DOHH2 (cell line): Measurements from ENCODE around the gene MEGF10.

Experiments
- H3F3A ChIP-seq: fragments of 200-600 bp; sonication (generic), shearing (Covaris generic); 2 replicates; pipeline ENCODE4 v1.6.0; 2016; ENCODE audit warnings: antibody characterized with exemption, mild to moderate bottlenecking; ENCODE audit not compliant: control insufficient read depth, insufficient read depth
- H3K27ac ChIP-seq: fragments of 200-600 bp; sonication (generic); 2 replicates; pipeline ENCODE4 v1.5.1; 2014; ENCODE audit warnings: low read depth, mild to moderate bottlenecking, low read length, moderate library complexity
- H3K27me3 ChIP-seq: fragments of 200-600 bp; sonication (generic); 2 replicates; pipeline ENCODE4 v1.6.1; 2014; ENCODE audit warnings: mild to moderate bottlenecking, low read length, mixed read lengths; ENCODE audit not compliant: control insufficient read depth
- H3K36me3 ChIP-seq: fragments of 200-600 bp; sonication (generic); 2 replicates; pipeline ENCODE4 v1.6.1; 2014; ENCODE audit warnings: mild to moderate bottlenecking, low read length, moderate library complexity, mixed read lengths; ENCODE audit not compliant: control insufficient read depth
- H3K4me1 ChIP-seq: fragments of 200-600 bp; sonication (generic); 2 replicates; pipeline ENCODE4 v1.6.1; 2014; ENCODE audit warnings: mild to moderate bottlenecking, low read length, mixed read lengths; ENCODE audit not compliant: control insufficient read depth
- H3K4me2 ChIP-seq: fragments of 200-600 bp; sonication (generic); 2 replicates; pipeline ENCODE4 v1.6.0; 2014; ENCODE audit warnings: mild to moderate bottlenecking, low read length, moderate library complexity
- H3K4me3 ChIP-seq: fragments of 200-600 bp; sonication (generic); 2 replicates; pipeline ENCODE4 v1.5.1; 2014; ENCODE audit warnings: mild to moderate bottlenecking, low read length, mixed read lengths
- H3K79me2 ChIP-seq: fragments of 200-600 bp; sonication (generic); 2 replicates; pipeline ENCODE4 v1.6.1; 2014; ENCODE audit warnings: mild to moderate bottlenecking, low read length, mixed read lengths; ENCODE audit not compliant: control insufficient read depth
- H3K9me2 ChIP-seq: fragments of 200-600 bp; sonication (generic); replicated peaks from 2 replicates; pipeline ENCODE4 v1.6.1; 2014; ENCODE audit warnings: mild to moderate bottlenecking, low read length, mixed read lengths; ENCODE audit not compliant: control insufficient read depth
- H3K9me3 ChIP-seq: fragments of 200-600 bp; sonication (generic); 2 replicates; pipeline ENCODE4 v1.6.1; 2014; ENCODE audit warnings: antibody characterized with exemption, low read length, mixed read lengths; ENCODE audit not compliant: control insufficient read depth, insufficient read depth
- H4K20me1 ChIP-seq: fragments of 200-600 bp; sonication (generic); 2 replicates; pipeline ENCODE4 v1.6.0; 2014; ENCODE audit warnings: low read depth, mild to moderate bottlenecking, antibody characterized with exemption, low read length, moderate library complexity; ENCODE audit not compliant: control insufficient read depth, insufficient read depth
- EZH2phosphoT487 ChIP-seq: fragments of 200-600 bp; sonication (generic); IDR thresholded peaks from 2 replicates; pipeline ENCODE4 v1.6.1; 2017; ENCODE audit warnings: borderline replicate concordance, mild to moderate bottlenecking, antibody characterized with exemption, low read length, moderate library complexity, mixed read lengths
- TF ChIP-seq, protein P1 (sequence below): fragments of 200-600 bp; sonication (generic); IDR thresholded peaks from one replicate; pipeline ENCODE4 v1.5.1; 2014; ENCODE audit warnings: antibody characterized with exemption, mild to moderate bottlenecking, low read depth, low read length; ENCODE audit not compliant: poor library complexity, severe bottlenecking

MEGF10 gene

DNA sequence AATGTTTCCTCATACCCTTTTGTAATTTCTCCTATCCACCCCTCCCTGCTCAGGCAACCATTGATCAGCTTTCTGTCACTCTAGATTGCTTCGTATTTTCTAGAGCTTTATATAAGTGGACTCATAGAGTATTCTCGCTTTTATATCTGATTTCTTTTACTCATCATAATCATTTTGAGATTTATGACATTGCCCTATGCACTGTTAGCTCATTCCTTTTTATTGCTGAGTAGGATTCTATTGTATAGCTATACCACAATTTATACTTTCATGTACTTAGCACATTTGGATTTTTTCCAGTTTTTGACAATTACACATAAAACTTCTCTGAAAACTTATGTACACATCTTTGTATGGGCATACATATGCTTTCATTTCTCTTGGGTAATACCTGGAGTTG is 68.9 kb downstream of the MEGF10 start:
- no peaks in the 10 kb centered on the region for H3K36me3 ChIP-seq
- no peak overlapping the region for H3K4me2 ChIP-seq
- TF ChIP-seq, protein P1, sequence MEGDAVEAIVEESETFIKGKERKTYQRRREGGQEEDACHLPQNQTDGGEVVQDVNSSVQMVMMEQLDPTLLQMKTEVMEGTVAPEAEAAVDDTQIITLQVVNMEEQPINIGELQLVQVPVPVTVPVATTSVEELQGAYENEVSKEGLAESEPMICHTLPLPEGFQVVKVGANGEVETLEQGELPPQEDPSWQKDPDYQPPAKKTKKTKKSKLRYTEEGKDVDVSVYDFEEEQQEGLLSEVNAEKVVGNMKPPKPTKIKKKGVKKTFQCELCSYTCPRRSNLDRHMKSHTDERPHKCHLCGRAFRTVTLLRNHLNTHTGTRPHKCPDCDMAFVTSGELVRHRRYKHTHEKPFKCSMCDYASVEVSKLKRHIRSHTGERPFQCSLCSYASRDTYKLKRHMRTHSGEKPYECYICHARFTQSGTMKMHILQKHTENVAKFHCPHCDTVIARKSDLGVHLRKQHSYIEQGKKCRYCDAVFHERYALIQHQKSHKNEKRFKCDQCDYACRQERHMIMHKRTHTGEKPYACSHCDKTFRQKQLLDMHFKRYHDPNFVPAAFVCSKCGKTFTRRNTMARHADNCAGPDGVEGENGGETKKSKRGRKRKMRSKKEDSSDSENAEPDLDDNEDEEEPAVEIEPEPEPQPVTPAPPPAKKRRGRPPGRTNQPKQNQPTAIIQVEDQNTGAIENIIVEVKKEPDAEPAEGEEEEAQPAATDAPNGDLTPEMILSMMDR = no peak
- no peak for TF ChIP-seq EZH2phosphoT487
- H3K9me3 ChIP-seq = no peaks in the 10 kb centered on the region
- no peaks in the 10 kb centered on the region for H3K9me2 ChIP-seq
- H3K79me2 ChIP-seq = no peaks in the 10 kb centered on the region
- H3K27me3 ChIP-seq = peaks cover 4% of the 10 kb centered on the region
- H3F3A ChIP-seq = no peaks in the 10 kb centered on the region
- no peak overlapping the region for H3K4me3 ChIP-seq
- H3K4me1 ChIP-seq = no peaks in the 10 kb centered on the region
- no peak overlapping the region for H3K27ac ChIP-seq
- H4K20me1 ChIP-seq = no peaks in the 10 kb centered on the region

DNA sequence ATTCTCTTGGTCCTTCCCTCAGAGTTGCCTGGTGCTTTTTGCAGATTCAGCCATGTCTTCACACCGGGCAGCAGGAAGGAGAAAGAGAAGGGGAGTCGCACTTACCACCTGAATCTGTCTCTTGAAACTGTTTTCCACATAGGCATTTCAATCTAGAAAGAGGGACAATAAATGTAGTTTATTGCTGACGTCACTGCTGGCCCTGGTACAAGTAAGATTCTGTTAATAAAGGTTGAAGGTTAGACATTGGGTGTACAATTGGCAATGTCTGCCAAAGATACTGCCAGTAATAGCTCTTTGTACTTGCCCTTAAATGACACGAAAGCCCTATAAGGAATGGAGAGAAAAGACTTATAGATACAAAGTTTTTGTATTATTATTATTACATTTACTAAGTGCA is 72.8 kb downstream of the MEGF10 start:
- TF ChIP-seq EZH2phosphoT487 = no peak
- TF ChIP-seq, protein P1 = no peak
- Histone ChIP-seq H3K4me1 (no peaks in the 10 kb centered on the region), H3K9me2 (no peaks in the 10 kb centered on the region), H3K79me2 (no peaks in the 10 kb centered on the region), H3K27me3 (peaks cover 6% of the 10 kb centered on the region; the same call in 1 of the 2 replicates), H4K20me1 (no peaks in the 10 kb centered on the region), H3F3A (no peaks in the 10 kb centered on the region), H3K9me3 (no peaks in the 10 kb centered on the region), H3K36me3 (no peaks in the 10 kb centered on the region), H3K27ac (no peak overlapping the region), H3K4me2 (no peak overlapping the region), H3K4me3 (no peak overlapping the region)

DNA sequence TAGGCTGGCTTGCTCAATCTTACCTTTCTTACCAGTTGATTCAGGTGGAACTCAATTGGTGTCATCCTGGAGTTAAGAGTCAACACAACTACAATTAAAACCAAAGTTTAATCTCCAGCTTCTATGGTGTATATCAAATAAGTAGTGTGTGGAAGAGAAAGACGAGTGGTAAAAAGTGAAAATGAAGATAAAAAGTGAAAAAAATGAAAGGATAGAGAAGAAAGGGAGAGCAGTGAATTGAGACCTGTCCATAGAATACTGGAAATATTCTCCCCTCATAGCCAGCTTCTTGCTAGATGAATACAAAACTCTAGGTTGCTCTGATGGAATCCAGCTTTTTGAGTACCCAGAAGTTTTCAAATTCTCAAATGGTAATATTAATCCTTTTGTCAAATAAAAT is 76.4 kb downstream of the MEGF10 start:
- no peaks in the 10 kb centered on the region for H3K79me2 ChIP-seq
- no peaks in the 10 kb centered on the region for H3K9me2 ChIP-seq
- peaks cover 8% of the 10 kb centered on the region; the same call in 1 of the 2 replicates for H3K27me3 ChIP-seq
- no peaks in the 10 kb centered on the region for H3K9me3 ChIP-seq
- H3K27ac ChIP-seq = no peak overlapping the region
- TF ChIP-seq, protein P1 = no peak
- TF ChIP-seq EZH2phosphoT487 = no peak
- no peak overlapping the region for H3K4me3 ChIP-seq
- no peaks in the 10 kb centered on the region for H4K20me1 ChIP-seq
- H3F3A ChIP-seq = no peaks in the 10 kb centered on the region
- no peak overlapping the region for H3K4me2 ChIP-seq
- H3K4me1 ChIP-seq = no peaks in the 10 kb centered on the region
- no peaks in the 10 kb centered on the region for H3K36me3 ChIP-seq

DNA sequence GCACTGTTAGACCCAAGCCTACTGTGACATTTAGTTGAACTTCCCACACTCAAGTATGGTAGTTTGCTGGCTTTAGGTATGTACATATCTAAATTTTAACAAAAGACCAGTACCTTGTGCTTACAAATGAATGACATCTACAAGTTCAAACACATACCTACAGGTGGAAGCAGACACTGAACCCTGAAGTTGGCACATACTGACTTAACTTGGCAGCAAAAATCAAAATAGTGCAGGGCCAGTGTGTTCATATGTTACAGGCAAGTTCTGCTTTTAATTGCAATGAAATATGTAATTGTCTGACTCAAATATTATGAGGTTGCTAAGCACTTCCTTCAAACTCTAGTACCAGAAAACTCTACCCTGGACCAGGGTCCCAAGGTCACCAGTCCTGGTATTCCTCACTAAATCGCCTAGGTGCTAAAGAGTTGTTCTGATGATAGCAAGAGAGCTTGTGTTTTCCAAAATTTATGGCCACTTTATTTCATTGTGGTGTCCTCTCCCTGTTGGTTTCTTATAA is 77.4 kb downstream of the MEGF10 start:
- no peaks in the 10 kb centered on the region for H3F3A ChIP-seq
- no peaks in the 10 kb centered on the region for H4K20me1 ChIP-seq
- TF ChIP-seq EZH2phosphoT487 = no peak
- TF ChIP-seq, protein P1 = no peak
- H3K36me3 ChIP-seq = no peaks in the 10 kb centered on the region
- no peak overlapping the region for H3K4me3 ChIP-seq
- no peaks in the 10 kb centered on the region for H3K9me2 ChIP-seq
- peaks cover 11% of the 10 kb centered on the region; the same call in 1 of the 2 replicates for H3K27me3 ChIP-seq
- H3K79me2 ChIP-seq = no peaks in the 10 kb centered on the region
- H3K4me1 ChIP-seq = no peaks in the 10 kb centered on the region
- no peaks in the 10 kb centered on the region for H3K9me3 ChIP-seq
- H3K4me2 ChIP-seq = no peak overlapping the region
- no peak overlapping the region for H3K27ac ChIP-seq
